GM21515 (cell line): Measurements from ENCODE around the gene NUP210.
"Not testable (repeated sequence)": the region's sequence is repeated elsewhere in the genome, so short reads cannot be mapped to it uniquely, and the experiment has no call there.

ENCODE experiments used
- ATAC-seq: cut with Tn5 transposase; IDR thresholded peaks from one replicate; pipeline ENCODE4 v1.9.1; 2021; ENCODE audit not compliant: unreplicated experiment

The NUP210 gene

GRCh38 chr3:13407926-13408325 lies 12.2 kb downstream of the NUP210 start:
- no peak for ATAC-seq

DNA sequence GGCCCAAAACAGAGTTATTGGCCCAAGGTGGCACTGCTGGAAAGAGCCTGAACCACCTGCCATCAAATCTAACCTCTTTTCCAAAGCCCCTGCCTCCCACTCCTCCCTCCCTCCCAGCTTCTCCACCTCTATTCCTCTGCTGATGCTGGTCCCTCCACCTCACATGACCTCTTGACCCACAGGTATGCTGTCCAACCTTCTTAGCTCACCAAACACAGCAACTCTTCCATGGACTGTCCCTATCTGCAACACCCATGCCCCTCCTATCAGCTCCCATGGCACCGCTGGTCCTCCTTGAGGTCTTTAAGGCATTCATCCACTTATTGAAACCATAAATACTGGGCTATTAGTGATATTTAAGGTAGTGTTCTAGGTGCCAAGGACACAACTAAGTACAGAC lies 12.6 kb downstream of the NUP210 start:
- no peak for ATAC-seq

DNA sequence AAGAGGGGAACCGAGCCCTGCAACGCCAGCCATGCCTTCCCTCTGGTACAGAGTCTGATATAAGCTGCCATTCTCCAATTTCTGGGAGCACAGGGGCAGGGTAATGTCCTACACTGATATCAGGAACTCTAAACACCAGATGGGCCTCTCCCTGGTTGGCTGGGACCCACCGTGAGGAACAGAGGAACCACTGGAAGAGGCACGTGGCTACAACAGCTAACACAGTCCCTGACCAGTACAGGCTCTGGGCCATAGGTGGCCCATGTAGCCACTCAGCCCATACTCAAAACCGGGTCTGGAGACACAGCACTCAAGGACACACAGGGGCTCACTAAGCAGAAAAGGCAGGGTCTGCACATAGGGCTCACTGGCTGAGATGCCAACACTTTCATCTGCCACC lies 13.9 kb downstream of the NUP210 start:
- ATAC-seq = no peak

DNA sequence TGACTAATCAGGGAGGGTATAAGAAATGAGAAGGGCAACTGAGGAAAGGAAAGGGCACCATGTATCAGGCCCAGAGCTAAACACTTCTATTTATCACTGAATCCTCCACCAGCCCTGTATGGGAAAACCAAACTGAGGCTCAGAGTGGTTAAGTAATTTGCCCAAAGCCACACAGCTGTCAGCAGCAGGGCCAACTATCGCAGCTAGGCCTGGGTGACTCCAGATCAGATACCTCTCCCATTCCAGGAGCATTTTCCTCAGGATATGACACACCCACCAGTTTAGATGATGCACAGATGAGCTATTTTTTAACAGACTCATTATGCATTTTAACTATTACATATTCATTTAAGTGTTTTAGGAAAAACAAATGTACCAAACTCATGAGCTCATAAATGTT lies 14.5 kb downstream of the NUP210 start:
- no peak for ATAC-seq

DNA sequence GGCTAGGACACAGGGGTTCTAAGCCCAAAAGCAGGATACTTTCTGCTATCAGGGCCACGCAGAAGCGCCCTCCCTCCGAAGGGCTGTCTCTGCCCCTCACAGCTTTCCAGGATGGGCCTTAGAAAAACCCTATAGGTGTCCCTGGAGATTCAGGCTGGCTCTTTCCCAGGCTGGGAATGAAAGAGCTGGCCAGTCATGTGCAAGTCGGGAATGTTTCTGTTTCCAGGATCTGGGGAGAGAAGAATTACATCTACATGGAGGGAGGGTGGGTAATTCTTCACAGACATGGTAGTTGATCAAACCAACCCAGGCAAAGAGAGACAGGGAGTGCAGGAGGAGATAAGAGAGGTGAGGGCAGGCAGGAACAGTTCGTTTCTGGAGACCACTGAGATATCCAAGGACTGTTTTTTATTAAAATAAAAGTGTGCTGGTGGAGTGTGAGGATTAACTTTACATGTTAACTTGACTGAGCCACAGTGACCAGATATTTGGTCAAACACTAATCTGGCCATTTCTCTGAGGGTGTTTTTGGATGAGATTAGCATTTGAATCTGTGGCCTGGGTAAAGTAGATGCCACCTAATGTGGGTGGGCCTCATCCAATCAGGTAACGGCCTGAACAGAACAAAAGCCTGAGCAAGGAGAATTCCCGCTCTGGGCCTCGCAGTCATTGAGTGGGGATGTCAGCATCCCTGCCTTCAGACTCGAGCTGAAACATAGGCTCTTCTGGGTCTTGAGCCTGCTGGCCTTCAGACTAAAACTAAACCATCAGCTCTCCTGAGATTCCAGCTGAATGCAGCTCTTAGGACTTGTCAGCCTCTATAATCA lies 15.3 kb downstream of the NUP210 start:
- no peak for ATAC-seq

DNA sequence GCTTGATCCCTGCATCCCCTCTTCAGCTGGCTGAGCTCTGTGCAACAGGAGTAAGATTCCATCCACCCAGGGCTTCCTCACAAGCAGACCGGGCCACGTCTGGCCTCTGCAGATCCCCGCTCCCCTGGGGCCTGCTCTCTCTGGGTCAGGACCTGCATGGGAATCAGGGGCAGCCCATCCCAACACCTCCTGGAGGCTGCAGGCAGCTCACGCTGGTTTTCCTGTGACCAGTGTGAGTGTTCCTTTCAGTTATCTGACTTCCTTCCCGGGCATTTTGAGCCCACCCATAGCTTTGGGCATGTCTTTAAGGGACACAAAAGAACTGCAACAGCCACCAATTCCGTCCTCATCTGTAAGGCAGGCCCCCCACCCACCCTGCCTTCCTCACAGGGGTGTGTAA lies 16.3 kb downstream of the NUP210 start:
- no peak for ATAC-seq

DNA sequence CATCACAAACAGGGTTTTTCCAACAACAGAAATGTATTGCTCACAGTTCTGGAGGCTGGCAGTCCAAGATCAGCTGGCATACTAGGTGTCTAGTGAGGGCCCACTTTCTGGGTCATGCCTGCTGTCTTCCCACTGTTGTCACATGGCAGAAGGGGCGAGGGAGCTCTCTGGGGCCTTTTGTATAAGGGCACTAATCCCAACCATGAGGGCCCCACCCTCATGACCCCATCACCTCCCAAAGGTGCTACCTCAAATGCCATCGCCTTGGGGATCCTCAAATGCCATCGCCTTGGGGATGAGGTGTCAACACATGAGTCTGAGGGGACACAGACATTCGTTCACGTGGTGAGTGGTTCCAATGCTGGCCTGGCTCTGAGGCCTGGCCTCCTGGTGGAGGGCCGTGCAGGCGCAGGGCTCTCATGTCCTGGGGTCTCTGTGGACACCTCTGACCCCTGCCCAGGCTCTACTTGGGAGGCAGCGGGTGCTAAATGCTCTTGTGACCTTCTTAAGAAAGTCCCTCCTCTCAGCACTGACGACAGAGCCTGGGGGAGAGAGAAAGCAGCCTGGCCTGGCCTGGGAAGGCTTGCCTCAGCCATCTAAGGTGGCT lies 16.8 kb downstream of the NUP210 start:
- no peak for ATAC-seq

DNA sequence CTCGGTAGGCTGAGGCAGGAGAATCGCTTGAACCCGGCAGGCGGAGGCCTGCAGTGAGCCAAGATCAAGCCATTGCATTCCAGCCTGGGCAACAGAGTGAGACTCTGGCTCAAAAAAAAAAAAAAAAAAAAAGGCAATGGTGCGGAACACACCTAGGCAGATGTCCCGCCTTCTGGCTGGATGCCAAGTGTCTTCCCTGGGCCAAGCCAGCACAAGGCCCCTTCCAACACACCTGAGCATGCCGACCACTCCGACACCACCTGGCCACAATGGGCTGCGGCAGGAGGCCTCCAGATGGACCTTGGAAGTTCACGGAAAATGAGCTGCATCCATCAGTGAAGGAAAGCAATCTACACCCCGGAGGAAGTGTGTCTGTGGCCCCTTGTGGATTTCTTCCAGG lies 19.0 kb downstream of the NUP210 start:
- ATAC-seq = no peak

GRCh38 chr3:13400114-13400673 lies 19.9 kb downstream of the NUP210 start:
- ATAC-seq = no peak

- no peak for ATAC-seq
These were observed 20.5 kb downstream of the NUP210 start for GRCh38 chr3:13399603-13400002.

- no peak for ATAC-seq
These were observed 22.8 kb downstream of the NUP210 start for GRCh38 chr3:13397316-13397715.

- ATAC-seq = no peak
These were observed 25.8 kb downstream of the NUP210 start for GRCh38 chr3:13394363-13394762.

DNA sequence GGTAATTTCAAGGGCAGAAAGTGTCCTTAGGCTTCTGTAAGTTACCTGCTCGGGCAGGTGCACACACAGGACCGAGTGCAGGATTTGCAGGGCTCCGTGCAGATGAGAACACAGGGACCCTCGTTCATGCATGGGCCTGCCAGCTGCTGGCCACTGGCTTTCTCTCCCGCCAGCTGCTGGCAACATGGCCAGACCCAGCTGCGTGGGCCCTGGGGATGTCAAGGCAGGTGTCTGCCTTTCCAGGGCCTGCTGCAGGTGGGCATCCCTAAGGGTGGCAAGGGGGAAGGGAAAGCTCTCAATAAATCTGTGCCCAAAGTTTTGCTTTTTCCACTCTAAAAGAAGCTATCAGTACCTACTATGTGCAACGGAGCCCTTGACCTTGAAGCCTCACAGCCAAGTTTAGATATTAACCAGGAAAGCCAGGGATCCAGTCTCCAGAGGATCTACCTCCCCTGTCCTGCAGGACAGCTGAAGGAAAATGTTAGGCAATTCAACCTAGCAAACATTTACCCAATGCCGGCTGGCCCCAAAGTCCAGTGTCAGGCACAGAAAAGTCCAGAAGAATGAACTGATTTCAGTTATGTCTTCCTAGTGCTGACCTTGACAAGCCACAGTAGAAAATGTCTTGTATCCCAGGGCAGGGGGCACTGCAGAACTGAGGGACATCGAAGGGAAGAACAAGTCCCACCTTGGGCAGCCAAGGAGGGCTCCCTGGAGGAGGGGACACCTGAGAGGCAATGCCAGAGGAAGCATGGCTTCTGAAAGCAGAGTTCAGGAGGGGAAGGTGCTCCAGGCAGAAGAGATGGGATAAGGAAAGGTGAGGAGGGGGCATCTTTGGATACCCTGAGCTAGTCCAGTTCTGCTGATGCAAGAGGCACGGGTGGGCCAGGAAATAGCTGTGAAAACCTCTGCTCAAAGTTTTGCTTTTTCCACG lies 26.4 kb downstream of the NUP210 start:
- no peak for ATAC-seq

DNA sequence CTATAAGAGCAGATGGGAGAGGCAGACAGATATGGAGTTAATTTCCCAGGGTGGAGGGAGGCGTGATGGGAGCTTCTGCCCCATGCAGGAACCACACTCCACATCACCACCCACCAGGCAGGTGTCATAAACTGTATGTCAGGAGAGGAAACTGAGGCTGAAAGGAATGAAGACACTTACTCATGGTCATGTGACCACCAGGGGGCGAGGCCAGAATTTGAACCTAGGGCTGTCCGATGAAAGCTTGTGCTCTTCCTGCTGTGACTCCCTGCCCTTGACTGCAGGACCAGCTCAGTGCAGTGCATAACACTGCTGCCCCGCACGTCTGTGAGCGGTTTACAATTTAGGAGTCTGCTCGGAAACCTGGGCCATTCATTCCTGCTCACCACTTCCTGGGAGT lies 28.8 kb downstream of the NUP210 start:
- ATAC-seq = no peak

- ATAC-seq = no peak
These were observed 30.7 kb downstream of the NUP210 start for GRCh38 chr3:13389378-13389777.

DNA sequence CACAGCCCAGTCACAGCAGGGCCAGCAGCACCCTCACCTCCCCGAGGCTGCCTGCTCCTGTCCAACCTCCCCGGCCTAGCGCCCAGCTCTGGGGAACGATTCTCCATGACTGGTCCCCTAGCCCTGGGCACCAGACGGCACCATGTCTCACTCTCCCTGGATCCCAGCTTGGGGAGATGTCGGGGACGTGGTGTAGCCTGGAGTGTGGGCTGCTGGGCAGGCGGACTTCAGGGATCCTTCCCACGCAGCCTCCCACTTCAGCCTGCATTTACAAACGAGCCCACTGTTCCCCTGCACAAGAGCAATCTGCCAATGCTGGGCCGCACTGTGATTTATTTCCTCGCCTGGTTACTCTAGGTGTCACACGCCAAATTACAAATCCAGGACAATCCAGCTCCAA lies 31.3 kb downstream of the NUP210 start:
- ATAC-seq = no peak

DNA sequence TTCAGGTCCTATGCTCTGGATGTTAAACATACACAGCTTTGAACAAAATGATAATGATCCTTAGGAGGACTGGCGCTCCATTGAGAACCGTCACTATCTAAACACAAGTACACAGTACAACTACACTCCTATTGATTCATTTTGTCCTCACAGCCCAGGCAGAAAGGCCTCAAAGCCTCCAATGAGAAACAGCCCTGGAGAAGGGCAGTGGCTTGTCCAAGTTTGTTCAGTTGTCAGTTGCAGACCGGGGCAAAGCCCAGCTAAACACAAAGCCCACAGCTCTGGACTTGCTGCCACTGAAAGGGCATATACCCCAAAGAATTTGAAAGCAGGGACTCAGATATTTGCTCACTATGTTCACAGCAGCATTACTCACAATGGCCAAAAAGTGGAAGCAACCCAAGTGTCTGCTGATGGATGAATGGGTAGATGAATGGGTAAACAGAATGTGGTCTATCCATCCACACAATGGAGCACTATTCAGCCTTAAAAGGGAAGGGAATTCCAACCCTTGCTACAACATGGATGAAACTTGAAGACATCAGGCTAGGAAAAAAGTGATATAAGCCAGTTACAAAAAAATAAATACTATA lies 34.7 kb downstream of the NUP210 start:
- ATAC-seq = no peak

DNA sequence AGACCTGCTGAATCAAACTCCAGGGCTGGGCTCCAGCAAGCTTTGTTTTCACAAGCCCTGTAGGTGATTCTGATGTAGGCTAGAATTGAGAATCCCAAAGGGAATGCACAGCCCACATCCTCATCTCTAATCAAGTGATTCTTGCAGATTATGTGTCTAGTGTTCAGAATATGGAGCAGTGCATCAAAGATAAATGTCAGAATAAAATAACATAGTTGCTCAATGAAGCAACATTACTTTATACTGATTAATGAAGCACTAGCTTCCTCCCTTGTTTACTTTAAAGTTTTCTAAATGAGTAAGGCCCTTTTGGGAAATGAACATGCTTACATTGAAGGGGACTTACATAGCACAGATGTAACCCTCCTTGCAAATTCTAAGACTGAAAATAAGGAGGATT lies 39.2 kb downstream of the NUP210 start:
- ATAC-seq = no peak

DNA sequence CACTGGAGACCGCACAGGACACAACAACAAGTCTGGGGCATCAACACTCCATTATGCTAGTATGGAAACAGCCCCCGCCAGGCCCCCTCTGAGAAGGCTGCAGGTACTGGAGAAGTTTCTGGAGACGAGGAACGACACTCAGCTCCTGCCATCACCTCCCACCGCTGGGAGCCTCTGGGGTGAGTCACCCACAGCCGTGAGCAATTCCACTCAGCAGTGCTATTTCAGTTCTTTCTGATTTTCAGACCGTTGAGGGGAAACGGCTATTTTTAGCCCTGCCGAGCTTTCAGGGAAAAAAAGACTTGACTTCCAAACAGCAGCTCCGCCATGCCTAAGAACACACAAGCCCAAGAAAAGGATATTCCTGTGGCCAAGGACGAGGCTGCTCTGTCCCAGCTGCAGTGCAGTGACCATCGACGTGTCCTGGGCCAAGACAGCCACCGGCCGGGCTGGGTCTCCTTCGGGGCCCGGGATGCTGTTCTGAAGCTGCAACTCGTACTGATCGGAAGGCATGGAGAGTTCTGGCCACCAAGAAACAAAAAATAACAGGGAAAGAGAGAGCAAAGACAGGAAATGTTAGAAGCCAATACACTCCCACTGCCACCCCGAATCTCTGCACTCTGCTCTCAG lies 40.8 kb downstream of the NUP210 start:
- no peak for ATAC-seq

- ATAC-seq = no peak
These were observed 42.0 kb downstream of the NUP210 start for GRCh38 chr3:13378155-13378554.

DNA sequence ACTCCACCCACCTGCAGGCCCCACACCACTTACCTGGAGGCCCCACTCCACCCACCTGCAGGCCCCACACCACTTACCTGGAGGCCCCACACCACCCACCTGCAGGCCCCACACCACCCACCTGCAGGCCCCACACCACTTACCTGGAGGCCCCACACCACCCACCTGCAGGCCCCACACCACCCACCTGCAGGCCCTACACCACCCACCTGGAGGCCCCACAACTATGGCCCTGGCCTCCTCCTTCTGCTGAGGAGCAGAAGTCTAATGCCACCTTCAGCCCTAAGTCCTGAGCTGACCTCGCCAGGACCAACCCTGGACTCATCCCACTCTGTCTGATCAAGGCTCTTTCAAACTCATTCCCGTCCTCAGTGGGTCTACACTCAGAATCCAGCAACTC lies 42.4 kb downstream of the NUP210 start:
- ATAC-seq = not testable (repeated sequence)
